ENCODE data around the gene WIPF1.

WIPF1 gene

DNA sequence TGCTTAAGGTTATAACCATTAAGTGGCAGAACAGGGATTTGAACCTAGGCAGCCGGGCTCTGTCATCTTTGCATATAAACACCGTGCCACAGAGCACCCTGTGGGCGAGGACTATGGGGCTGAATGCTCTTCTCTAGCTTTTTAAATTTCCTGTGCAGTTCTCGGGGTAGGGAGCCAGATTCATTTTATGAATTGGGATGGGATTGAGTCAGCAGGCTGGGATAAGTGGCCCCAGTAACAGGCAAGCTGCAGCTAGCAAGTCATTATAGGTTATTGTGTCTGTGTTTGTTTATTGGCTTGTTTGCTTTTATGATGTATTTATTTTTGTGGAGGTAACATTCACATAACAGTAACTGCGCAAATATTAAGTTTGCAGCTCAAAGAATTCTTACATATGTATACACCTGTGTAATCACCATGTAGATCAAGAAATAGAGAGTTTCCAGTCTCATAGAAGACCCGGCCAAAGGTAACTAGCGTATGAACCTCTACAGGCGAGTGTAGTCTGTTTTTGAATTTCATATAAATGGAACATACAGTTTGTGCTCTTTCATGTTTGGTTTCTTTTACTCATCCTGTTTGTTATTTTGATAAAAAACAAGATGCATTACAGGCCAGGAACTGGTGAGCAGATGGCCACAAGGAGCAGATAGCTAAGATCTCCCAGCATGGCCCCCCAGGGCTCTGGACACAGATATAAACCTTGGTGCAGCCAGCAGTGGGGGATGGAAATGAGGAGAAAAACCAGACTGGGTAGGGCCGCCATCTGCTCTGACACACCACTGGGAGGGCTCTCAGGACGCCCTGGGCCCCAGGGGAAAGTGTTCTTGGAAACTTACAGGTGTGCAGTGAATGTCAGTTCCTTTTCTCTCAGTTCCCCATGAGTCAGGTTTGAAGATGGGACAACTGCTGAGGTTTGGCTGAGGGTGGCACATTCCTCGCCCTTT lies 61.6 kb downstream of the WIPF1 start:
- DNase-seq: no peak

DNA sequence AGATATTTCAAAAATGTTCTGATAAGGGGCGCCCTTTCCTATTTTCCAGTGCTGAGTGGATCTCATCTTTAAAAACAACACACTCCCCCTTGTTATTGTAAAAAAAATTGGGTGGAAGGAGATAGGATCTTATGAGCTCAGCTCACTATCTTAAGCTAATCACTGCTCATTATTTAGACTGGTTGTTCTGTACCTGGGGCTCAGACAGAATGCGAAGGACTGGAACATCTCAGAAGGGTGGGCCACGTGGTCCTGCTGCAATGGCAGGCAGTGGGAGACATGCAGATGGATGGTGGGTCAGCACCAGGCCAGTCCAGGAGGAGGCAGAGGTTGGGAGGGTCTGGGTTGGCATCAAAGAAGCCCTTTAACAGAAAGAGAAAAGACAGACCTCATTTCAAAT lies 62.5 kb downstream of the WIPF1 start:
- no peak for DNase-seq

DNA sequence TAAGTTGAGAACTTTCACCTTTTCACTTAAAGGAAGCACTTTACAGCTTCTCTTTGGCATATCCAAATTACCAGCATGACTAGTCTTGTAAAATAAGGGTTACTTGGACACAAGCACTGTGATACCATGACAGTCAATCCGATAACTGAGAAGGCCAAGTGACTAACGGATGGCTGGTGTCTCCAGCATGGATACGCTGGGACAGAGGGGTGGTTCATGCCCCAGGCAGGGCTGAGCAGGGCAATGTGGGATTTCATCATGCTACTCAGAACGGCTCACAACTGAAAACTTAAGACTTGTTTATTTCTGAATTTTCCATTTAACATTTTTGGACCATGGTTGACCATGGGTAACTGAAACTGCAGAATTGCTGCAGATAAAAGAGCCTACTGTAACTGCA lies 67.7 kb downstream of the WIPF1 start:
- no peak for DNase-seq

DNA sequence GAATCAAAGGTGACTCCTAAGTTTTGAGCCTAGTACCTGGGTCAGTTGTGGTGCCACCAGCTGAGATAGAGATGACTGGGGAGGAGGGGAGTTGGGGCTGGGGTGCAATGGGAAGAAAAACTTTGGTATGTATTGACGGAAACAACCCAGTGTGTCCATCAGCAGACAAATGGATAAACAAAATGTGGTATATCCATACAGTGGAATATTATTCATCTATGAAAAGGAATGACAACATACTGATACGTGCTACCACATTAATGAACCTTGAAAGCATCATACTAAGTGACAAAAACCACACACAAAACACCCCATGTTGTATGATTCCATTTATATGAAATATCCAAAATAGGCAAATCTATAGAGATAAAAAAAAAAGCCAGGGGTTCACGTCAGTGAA lies 69.6 kb downstream of the WIPF1 start:
- DNase-seq: no peak

DNA sequence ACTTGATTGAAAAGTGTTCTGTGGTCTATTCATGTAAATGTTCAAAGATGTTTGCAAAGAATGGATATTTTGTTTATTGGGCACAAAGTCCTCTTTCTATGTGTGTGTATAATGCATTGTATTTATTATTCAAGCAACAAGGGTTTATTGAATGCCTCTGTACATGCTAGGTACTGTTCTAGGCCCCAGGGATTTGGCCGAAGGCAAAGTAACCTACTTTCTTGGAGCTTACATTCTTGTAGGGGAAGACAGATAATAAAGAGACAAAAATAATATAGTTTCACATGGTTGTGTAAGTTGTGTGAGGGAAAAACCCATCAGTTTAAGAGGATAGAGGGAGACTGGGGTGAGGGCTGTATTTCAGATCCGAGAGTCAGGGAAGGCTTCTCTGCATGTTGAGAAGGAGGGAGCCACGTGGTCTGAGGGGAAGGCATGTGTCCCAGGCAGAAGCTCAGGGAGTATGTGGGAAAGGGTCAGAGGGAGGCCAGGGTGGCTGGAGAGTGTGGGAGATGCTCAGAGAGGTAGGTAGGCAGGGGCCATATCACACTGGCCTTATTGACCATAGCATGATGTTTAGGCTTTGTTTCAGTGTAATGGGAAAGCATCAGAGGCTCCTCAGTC lies 70.4 kb downstream of the WIPF1 start:
- no peak for DNase-seq

DNA sequence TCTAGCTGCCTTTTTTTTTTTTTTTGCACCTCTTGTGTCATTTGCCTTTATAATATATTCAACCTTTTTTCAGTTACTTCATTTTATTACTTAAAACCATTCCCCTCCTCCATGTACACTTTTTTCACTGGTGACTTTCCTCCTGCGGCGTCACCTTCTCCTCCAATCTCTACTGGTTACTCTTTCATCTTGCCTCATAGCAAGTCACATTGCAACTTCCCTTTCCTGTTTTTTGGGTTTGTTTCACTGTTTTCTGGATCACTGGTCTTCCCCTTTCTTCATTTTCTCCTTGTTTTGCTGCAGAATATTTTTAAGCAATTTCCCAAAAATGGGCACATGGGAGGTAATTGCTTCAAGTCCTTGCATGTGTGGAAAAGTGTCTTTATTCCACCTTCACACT lies 73.1 kb downstream of the WIPF1 start:
- DNase-seq: peak; percentile 86 to 95

DNA sequence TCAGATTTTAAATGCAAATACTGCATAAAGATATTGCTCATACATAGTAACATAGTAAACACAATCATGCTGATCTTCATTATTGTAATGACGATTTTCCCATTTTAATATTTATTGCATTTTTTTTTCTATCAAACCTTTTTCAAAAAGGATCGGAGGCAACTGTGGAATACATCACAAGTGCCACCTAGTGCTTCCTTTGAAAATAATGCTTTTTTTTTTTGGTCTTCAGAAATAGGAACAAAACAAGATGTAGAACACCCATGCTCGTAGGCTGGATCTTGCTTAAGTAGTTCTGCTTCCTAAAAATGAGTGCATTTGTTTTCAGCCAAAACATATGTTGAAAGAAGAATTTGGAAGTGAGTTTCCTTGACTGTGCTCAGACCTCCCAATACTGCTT lies 75.1 kb downstream of the WIPF1 start:
- DNase-seq: peak; percentile 84 to 91

DNA sequence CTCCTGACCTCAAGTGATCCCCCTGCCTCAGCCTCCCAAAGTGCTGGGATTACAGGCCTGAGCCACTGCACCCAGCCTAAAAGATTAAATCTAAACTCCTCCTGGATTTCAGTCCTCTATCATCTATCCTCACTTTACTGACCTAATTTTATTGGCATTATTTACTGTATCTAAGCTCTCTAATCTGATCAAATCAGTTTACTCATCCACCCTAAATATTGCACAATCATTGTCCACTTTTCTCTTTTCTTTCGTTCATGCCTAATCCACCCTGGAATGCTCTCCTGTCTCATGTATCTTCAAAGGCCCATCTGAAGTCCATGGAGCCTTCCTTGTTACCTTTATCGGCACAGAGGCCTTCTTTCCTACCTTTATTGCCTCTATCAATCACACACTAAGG lies 79.2 kb downstream of the WIPF1 start:
- no peak for DNase-seq

DNA sequence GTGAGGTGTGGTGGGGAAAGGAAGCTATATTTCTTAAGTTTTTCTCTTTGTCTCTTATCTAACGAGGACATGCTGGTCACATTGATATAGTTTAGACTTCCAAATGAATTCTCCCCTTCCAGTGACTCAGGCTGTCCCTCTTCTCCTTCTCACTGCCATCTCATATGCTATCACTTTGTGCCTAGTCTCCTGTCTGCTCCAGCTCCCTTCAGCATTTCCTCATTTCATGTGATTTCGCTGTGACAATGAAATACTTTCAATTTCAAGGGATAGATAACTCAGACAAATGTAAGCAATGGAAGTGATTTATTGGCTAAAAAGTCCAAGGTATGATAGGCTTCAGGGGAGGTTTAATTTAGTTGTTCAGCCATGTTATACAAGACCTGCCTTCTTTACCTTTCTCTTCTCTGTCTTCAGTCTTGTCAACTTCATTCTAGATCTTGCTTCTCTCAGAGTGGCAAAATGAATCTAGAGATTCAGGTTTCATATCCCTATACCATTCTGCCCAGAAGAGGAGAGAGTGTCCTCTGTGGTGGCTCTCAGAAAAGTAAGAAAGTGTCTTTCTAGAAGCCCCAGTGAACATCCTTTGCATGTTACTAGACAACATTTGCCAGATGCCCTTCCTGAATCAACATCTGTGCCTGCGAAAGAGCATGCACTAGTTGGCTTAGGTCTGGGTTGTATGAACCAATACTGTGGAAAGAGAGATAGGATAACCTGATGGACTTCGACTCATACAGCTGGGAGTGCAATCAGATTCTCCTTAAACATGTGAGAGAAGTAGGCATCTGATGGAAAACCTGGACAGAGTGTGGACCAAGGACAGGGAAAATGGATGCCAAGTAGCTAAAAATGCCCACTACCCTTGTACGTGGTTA lies 80.9 kb downstream of the WIPF1 start:
- DNase-seq: peak; percentile 14 to 27

DNA sequence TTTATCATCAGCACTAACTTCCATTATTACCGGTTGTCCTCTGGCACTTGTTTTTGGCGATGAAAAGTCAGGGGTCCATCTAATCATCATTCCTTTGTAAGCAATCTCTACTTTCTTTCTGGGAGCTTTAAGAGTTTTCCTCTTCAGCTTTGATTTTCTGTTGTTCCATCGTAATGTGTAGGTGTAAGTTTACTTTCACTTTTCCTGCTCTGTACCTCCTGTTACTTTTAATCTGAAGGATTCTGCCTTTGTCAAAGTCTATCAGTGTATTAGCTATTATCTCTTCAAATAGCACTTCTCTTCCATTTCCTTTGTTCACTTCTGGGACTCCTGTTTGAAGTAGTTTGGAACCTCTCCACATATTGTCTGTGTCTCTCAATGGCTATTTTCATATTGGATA lies 85.3 kb downstream of the WIPF1 start:
- DNase-seq: no peak

DNA sequence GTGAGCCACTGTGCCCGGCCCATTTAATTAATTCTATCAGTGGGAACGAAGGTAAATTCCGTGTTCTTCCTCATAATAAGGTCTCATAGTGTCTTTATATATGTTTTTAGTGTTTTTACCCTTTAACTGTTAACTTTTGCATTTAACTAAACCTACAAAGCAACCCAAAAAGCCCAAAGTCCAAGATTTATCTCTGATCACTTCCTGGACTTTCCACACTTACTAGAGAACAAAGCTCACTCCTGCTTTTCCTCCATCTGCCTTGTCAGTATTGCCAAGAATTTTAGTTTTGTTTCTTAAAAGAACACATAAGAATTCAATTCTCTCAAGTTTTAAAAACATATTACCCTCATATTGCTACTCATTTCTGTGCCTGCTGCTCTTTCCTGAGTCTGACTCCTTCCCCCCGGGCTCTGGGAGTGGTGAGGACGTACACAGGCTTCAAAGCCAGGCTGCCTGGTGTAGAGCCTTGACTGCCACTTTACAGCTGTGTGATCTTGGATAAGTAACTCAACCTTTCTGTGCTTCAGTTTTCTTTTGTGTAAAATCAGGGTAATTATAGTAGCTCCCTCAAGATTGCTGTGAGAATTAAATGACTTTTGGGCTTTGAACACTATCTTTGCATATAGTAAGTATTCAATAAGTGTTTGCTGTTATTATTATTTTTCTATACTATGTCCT lies 85.9 kb downstream of the WIPF1 start:
- no peak for DNase-seq

DNA sequence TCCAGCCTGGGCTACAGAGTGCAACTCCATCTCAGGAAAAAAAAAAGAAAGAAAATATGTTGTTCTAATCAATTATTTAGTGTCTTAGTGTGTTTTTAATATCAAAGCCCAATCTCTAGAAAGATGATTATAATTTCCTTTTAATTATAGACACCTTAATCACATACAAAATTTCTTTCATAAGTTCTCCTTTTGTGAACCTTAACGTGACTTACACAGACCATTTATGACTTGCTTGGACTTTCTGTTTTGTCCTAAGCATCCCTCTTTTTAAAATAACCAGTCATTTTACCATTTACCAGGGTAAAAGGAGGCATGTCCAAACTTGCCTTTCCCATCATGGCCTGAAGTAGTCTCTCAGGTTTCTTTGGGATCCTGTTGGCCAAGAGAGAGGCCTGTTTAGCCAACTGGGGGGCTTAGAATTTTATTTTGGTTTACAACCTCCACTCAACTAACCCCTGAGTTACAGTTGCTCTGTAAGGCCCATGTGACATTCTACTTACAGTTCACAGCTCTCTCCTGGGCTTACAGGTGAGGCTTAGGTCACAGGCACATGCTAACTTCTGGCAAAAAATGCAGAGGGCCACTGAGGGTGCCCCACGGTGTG lies 86.9 kb downstream of the WIPF1 start:
- no peak for DNase-seq
